Ascending aorta (tissue), 2 donors: ENCODE measurements around the gene TENT5A. TPM values are rescaled to one million over a fixed set of nuclear protein-coding genes. Genes with fewer than 3 reads are reported as not detected.

Experiments used
- DNase-seq, 2 donors: peaks; one replicate each; pipeline ENCODE4 v3.0.0-alpha.2; 2019; ENCODE audit warnings: low spot score in 2 of 2
- H3K27ac ChIP-seq, 2 donors: fragments of 200-600 bp; sonication (generic); one replicate each; pipeline ENCODE4 v1.5.1; 2016 to 2017; ENCODE audit warnings: mild to moderate bottlenecking in 1 of 2
- H3K27me3 ChIP-seq: fragments of 200-600 bp; sonication (generic); one replicate; pipeline ENCODE4 v1.5.1; 2017
- H3K36me3 ChIP-seq, 2 donors: fragments of 200-600 bp; sonication (generic); one replicate each; pipeline ENCODE4 v1.5.1; 2016
- H3K4me1 ChIP-seq, 2 donors: fragments of 200-600 bp; sonication (generic); one replicate each; pipeline ENCODE4 v1.5.1; 2016 to 2017; ENCODE audit warnings: mild to moderate bottlenecking in 1 of 2
- H3K4me3 ChIP-seq, 2 donors: fragments of 200-600 bp; sonication (generic); one replicate each; pipeline ENCODE4 v1.5.1; 2016 to 2017; ENCODE audit warnings: mild to moderate bottlenecking in 1 of 2
- H3K9me3 ChIP-seq, 2 donors: fragments of 200-600 bp; sonication (generic); one replicate each; pipeline ENCODE4 v1.5.1; 2016
- CTCF ChIP-seq, 3 experiments: fragments of 200-600 bp in 2 of 3; fragments of 450-650 bp in 1 of 3; sonication (generic) in 2 of 3; IDR thresholded peaks; one replicate each; pipeline ENCODE4 v1.5.1; 2016 to 2019; ENCODE audit warnings: antibody characterized with exemption in 3 of 3, mild to moderate bottlenecking in 1 of 3, moderate library complexity in 1 of 3
- intact Hi-C: fragments of 100-400 bp; cut with DNase I; formaldehyde crosslinking; loops from one replicate; pipeline ENCODE4 v1.15.1; 2023
- total RNA-seq: library from RNA; depleted of rRNA; stranded (reverse); fragments of >200 nt; gene quantifications from one replicate; pipeline ENCODE4 v1.1.0, GENCODE V29; 2016

TENT5A gene
- total RNA-seq, 1 donor from 2014 or later, result 9.6 TPM

GRCh38 chr6:81750681-81751387 is 1.6 kb downstream of the TENT5A start:
- H3K4me1 ChIP-seq, result peaks cover 0 to 22% of the 10 kb centered on the region in 2 donors
- no peaks in the 10 kb centered on the region for H3K27me3 ChIP-seq
- intact Hi-C loops, result loop anchor here (5.0 to 10.0 kb wide), 10 partner anchors 111 to 1536 kb away; partner anchors contain the start of genes DOP1A, IBTK and UBE3D
- DNase-seq, result no peak
- peak overlapping the region; percentile 90 to 97 for H3K27ac ChIP-seq
- H3K36me3 ChIP-seq, result peaks cover under 1 to 11% of the 10 kb centered on the region in 2 donors
- TF ChIP-seq CTCF (IDR thresholded peaks at IDR 0.05), result no peak
- peak overlapping the region; percentile 82 to 93 for H3K4me3 ChIP-seq
- no peaks in the 10 kb centered on the region for H3K9me3 ChIP-seq

DNA sequence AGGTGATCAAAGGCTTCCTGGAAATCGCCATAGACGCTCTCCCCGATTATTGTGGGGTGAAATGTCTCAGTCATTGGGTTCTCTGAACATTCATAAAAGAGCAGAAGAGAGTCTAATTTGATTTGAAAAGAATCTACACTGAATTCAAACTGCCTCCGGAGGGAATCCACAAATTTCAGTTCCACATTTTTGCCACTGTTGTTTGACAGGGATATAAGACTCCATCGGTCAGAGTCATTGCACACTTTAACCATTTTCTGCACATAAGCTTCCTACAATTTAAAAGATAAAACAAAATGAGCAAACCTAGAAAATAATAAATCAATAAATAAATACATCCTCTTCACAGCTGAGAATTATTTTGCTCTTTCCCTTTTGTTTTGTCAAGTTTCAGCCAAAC is 2.3 kb downstream of the TENT5A start:
- Histone ChIP-seq H3K4me1 (peaks cover 0 to 22% of the 10 kb centered on the region in 2 donors), H3K4me3 (peak overlapping the region; percentile 82 to 93), H3K27me3 (no peaks in the 10 kb centered on the region), H3K36me3 (peaks cover 4 to 17% of the 10 kb centered on the region in 2 donors), H3K9me3 (no peaks in the 10 kb centered on the region), H3K27ac (peak overlapping the region; percentile 90 to 97)
- no peak for TF ChIP-seq CTCF (IDR thresholded peaks at IDR 0.05)
- DNase-seq, result no peak
- intact Hi-C loops, result loop anchor here (5.0 to 10.0 kb wide), 10 partner anchors 112 to 1535 kb away; partner anchors contain the start of genes DOP1A, IBTK and UBE3D

DNA sequence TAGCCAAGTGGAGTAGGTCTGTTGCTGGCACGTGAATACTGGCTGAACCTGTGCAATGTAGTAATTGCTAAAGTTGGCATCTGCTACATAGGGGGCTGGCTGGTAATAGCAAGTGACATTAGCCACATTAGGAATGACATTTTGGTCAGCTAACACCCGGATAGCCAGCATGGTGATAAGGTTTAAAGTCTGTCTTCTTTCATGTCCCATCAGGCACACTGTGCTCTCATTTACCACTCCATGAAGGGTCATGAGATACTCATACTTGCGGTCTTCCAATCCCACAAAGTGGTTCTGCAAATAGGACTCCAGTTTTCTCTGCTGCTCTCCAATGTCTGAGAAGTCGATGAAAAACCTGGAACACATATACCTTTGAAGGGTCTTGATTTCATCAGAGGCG is 2.8 kb downstream of the TENT5A start:
- intact Hi-C loops, result loop anchor here (5.0 to 10.0 kb wide), 11 partner anchors 113 to 1535 kb away; partner anchors contain the start of genes DOP1A, IBTK and UBE3D
- peak overlapping the region; percentile 82 to 93 for H3K4me3 ChIP-seq
- TF ChIP-seq CTCF (IDR thresholded peaks at IDR 0.05), result no peak
- H3K27ac ChIP-seq, result peak overlapping the region; percentile 90 to 97
- peaks cover 0 to 25% of the 10 kb centered on the region in 2 donors for H3K4me1 ChIP-seq
- H3K27me3 ChIP-seq, result no peaks in the 10 kb centered on the region
- peaks cover 4 to 19% of the 10 kb centered on the region in 2 donors for H3K36me3 ChIP-seq
- H3K9me3 ChIP-seq, result no peaks in the 10 kb centered on the region
- no peak for DNase-seq

DNA sequence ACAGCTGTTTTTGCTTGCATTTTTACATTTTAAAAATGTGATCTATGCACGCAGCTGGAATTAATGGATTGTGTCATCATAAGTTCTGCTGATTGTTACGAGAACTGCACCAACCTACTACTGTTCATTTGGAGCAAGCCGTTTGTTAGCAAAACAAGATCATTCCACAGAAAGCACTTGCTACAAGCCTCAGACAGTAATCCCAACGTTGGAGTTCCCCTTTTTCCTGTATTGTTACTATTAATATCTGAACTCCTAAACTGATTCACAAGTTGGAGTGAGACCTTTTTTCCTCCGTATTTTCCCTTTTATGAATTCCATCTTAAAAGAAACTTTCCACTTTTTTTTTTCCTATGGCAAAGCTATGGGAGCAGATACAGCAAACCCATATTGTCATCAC is 3.5 kb downstream of the TENT5A start:
- Histone ChIP-seq H3K36me3 (peaks cover 4 to 19% of the 10 kb centered on the region in 2 donors), H3K27me3 (no peaks in the 10 kb centered on the region), H3K9me3 (no peaks in the 10 kb centered on the region), H3K4me1 (peaks cover 0 to 28% of the 10 kb centered on the region in 2 donors), H3K4me3 (peak overlapping the region; percentile 82 to 93), H3K27ac (peak overlapping the region; percentile 90 to 97)
- no peak for TF ChIP-seq CTCF (IDR thresholded peaks at IDR 0.05)
- intact Hi-C loops, result loop anchor here (10.0 kb wide), 1 partner anchor 574 kb away; no protein-coding TSS in a partner anchor
- DNase-seq, result no peak

DNA sequence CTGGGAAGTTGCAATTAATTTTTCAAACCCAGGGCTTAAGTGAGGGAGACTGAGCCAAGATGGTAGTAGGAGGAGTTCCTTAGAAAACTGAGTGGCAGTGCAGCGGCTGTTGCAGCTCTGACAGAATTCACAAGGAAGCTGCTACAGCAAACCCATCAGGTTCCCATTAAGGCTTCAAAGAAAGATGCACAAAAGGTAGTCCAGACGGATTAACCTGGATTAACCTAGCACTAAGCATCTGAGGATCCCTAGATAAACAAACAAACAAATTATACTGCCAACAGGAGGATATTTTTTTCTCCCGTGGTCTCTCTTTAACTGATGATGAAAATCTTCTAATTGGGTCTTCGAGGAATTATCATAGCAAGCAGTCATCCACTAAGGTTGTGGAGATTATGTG is 5.2 kb downstream of the TENT5A start:
- DNase-seq, result no peak
- intact Hi-C loops, result loop anchor here (10.0 kb wide), 1 partner anchor 573 kb away; no protein-coding TSS in a partner anchor
- Histone ChIP-seq H3K4me3 (peak overlapping the region; percentile 22 to 82), H3K27me3 (no peaks in the 10 kb centered on the region), H3K9me3 (no peaks in the 10 kb centered on the region), H3K4me1 (peaks cover 0 to 34% of the 10 kb centered on the region in 2 donors), H3K36me3 (peaks cover 4 to 19% of the 10 kb centered on the region in 2 donors), H3K27ac (peak overlapping the region in 1 of 2 donors; percentile 7)
- no peak for TF ChIP-seq CTCF (IDR thresholded peaks at IDR 0.05)
